Memory B cell (primary cell): ENCODE measurements around the gene MEMO1.
"Not testable (repeated sequence)": the region's sequence is repeated elsewhere in the genome, so short reads cannot be mapped to it uniquely, and the experiment has no call there.

Source experiments
- ATAC-seq: fragments of 150-1000 bp; cut with Tn5 transposase; 2 replicates; pipeline ENCODE4 v1.10.0; 2021; ENCODE audit warnings: low read depth, mild to moderate bottlenecking, moderate library complexity
- DNase-seq, 2 donors: peaks; one replicate each; pipeline ENCODE4 v3.0.0; 2022; ENCODE audit warnings: low spot score in 2 of 2
- H3K27ac Mint-ChIP-seq: one replicate; pipeline ENCODE4 v1.8.0; 2022; ENCODE audit warnings: mild to moderate bottlenecking, moderate library complexity, mixed read lengths
- H3K27me3 Mint-ChIP-seq: one replicate; pipeline ENCODE4 v1.8.0; 2022; ENCODE audit warnings: mixed read lengths
- H3K36me3 Mint-ChIP-seq: one replicate; pipeline ENCODE4 v1.8.0; 2022; ENCODE audit warnings: mild to moderate bottlenecking, mixed read lengths
- H3K4me1 Mint-ChIP-seq: one replicate; pipeline ENCODE4 v1.8.0; 2022; ENCODE audit warnings: mixed read lengths
- H3K4me3 Mint-ChIP-seq: one replicate; pipeline ENCODE4 v1.8.0; 2022; ENCODE audit warnings: mild to moderate bottlenecking, moderate library complexity, mixed read lengths
- H3K9me3 Mint-ChIP-seq: one replicate; pipeline ENCODE4 v1.8.0; 2022; ENCODE audit warnings: mixed read lengths

Gene MEMO1

GRCh38 chr2:32010670-32011484 lies at the start of gene MEMO1:
Gene MEMO1 (minus strand): TSS chr2:32011008. CDS start chr2:32010247, 761 bp downstream.
- no peaks in the 10 kb centered on the region for H3K27me3 Mint-ChIP-seq
- peak; percentile 70 for ATAC-seq
- H3K4me3 Mint-ChIP-seq, result peak within 1 kb of the TSS; percentile 95
- H3K9me3 Mint-ChIP-seq, result no peaks in the 10 kb centered on the region
- H3K4me1 Mint-ChIP-seq, result peaks cover 24% of the 10 kb centered on the region
- peak within 1 kb of the TSS; percentile 90 for H3K27ac Mint-ChIP-seq
- peak; percentile 92 to 96 for DNase-seq
- no peaks in the 10 kb centered on the region for H3K36me3 Mint-ChIP-seq

GRCh38 chr2:32060266-32060665 lies 49.5 kb upstream of the MEMO1 start:
- Mint-ChIP-seq H3K4me3 (no peak overlapping the region), H3K9me3 (no peaks in the 10 kb centered on the region), H3K27ac (no peak overlapping the region), H3K4me1 (peaks cover 7% of the 10 kb centered on the region), H3K27me3 (no peaks in the 10 kb centered on the region), H3K36me3 (no peaks in the 10 kb centered on the region)
- no peak for ATAC-seq
- DNase-seq, result no peak

- no peak for ATAC-seq
- H3K36me3 Mint-ChIP-seq, result no peaks in the 10 kb centered on the region
- H3K9me3 Mint-ChIP-seq, result no peaks in the 10 kb centered on the region
- H3K27me3 Mint-ChIP-seq, result no peaks in the 10 kb centered on the region
- peaks cover 6% of the 10 kb centered on the region for H3K4me1 Mint-ChIP-seq
- H3K4me3 Mint-ChIP-seq, result no peak overlapping the region
- no peak for DNase-seq
- no peak overlapping the region for H3K27ac Mint-ChIP-seq
These were observed 47.3 kb upstream of the MEMO1 start for GRCh38 chr2:32058130-32058529.

- not testable (repeated sequence) for H3K27ac Mint-ChIP-seq, H3K4me1 Mint-ChIP-seq, H3K27me3 Mint-ChIP-seq, H3K9me3 Mint-ChIP-seq, ATAC-seq, H3K36me3 Mint-ChIP-seq, H3K4me3 Mint-ChIP-seq, DNase-seq
These were observed 43.8 kb upstream of the MEMO1 start for GRCh38 chr2:32054583-32054982.

GRCh38 chr2:32051836-32052439 lies 41.1 kb upstream of the MEMO1 start:
- Mint-ChIP-seq H3K27me3 (no peaks in the 10 kb centered on the region), H3K9me3 (no peaks in the 10 kb centered on the region), H3K4me3 (no peak overlapping the region), H3K36me3 (no peaks in the 10 kb centered on the region), H3K4me1 (no peaks in the 10 kb centered on the region), H3K27ac (no peak overlapping the region)
- ATAC-seq (no peak), DNase-seq (no peak)

GRCh38 chr2:32043561-32043960 lies 32.8 kb upstream of the MEMO1 start:
- Mint-ChIP-seq H3K9me3 (no peaks in the 10 kb centered on the region), H3K4me3 (no peak overlapping the region), H3K4me1 (peaks cover 2% of the 10 kb centered on the region), H3K36me3 (no peaks in the 10 kb centered on the region), H3K27me3 (no peaks in the 10 kb centered on the region), H3K27ac (no peak overlapping the region)
- ATAC-seq, result no peak
- DNase-seq, result no peak

GRCh38 chr2:32039447-32040219 lies 28.8 kb upstream of the MEMO1 start, which contains the start of gene DPY30:
Gene DPY30 (minus strand): TSS chr2:32039805. CDS start chr2:32039456, 349 bp downstream.
- Mint-ChIP-seq H3K36me3 (peaks cover 4% of the 10 kb centered on the region), H3K27me3 (no peaks in the 10 kb centered on the region), H3K4me3 (peak within 1 kb of the TSS; percentile 99), H3K27ac (peak within 1 kb of the TSS; percentile 93), H3K4me1 (peaks cover 2% of the 10 kb centered on the region), H3K9me3 (no peaks in the 10 kb centered on the region)
- ATAC-seq (peak; percentile 94), DNase-seq (peak; percentile 81 to 86)

GRCh38 chr2:32034198-32034887 lies 23.5 kb upstream of the MEMO1 start:
- not testable (repeated sequence) for H3K27me3 Mint-ChIP-seq, DNase-seq, H3K9me3 Mint-ChIP-seq, H3K4me3 Mint-ChIP-seq, H3K27ac Mint-ChIP-seq
- H3K36me3 Mint-ChIP-seq, result peaks cover 19% of the 10 kb centered on the region
- H3K4me1 Mint-ChIP-seq, result peaks cover 13% of the 10 kb centered on the region
- peak; percentile 59 for ATAC-seq

GRCh38 chr2:32018789-32019482 lies 8.1 kb upstream of the MEMO1 start:
- not testable (repeated sequence) for H3K27ac Mint-ChIP-seq, H3K36me3 Mint-ChIP-seq, ATAC-seq, H3K27me3 Mint-ChIP-seq, H3K9me3 Mint-ChIP-seq, H3K4me1 Mint-ChIP-seq, DNase-seq, H3K4me3 Mint-ChIP-seq

- DNase-seq (no peak), ATAC-seq (no peak)
- Mint-ChIP-seq H3K36me3 (peaks cover 4% of the 10 kb centered on the region), H3K27me3 (no peaks in the 10 kb centered on the region), H3K4me3 (no peak overlapping the region), H3K27ac (peak overlapping the region; percentile 90), H3K4me1 (peaks cover 12% of the 10 kb centered on the region), H3K9me3 (no peaks in the 10 kb centered on the region)
These were observed 2.1 kb upstream of the MEMO1 start for GRCh38 chr2:32012872-32013271.

- Mint-ChIP-seq H3K27ac (peak overlapping the region; percentile 90), H3K36me3 (peaks cover 3% of the 10 kb centered on the region), H3K4me1 (peaks cover 20% of the 10 kb centered on the region), H3K4me3 (peak overlapping the region; percentile 95), H3K9me3 (no peaks in the 10 kb centered on the region), H3K27me3 (no peaks in the 10 kb centered on the region)
- ATAC-seq, result no peak
- no peak for DNase-seq
These were observed 715 bp upstream of the MEMO1 start for GRCh38 chr2:32011485-32011960.

- H3K36me3 Mint-ChIP-seq, H3K9me3 Mint-ChIP-seq, H3K27me3 Mint-ChIP-seq: not testable (repeated sequence)
- ATAC-seq (peak; percentile 59), DNase-seq (peak in 1 of 2 donors; percentile 55)
- H3K4me3 Mint-ChIP-seq, result peak overlapping the region; percentile 72
- H3K27ac Mint-ChIP-seq, result peak overlapping the region; percentile 90
- peaks cover 29% of the 10 kb centered on the region for H3K4me1 Mint-ChIP-seq
These were observed 533 bp downstream of the MEMO1 start for GRCh38 chr2:32010280-32010669.
